GM12873 (cell line): ENCODE results near the gene PINLYP.

ENCODE experiments used
- TF ChIP-seq, protein P1 (sequence below): IDR thresholded peaks from 2 replicates; pipeline ENCODE4 v1.5.1; 2012; ENCODE audit warnings: low read depth, mild to moderate bottlenecking, moderate library complexity, low read length, control low read depth; ENCODE audit not compliant: insufficient read depth; ENCODE audit errors: missing control alignments

The PINLYP gene

GRCh38 chr19:43533546-43534304 is 41.9 kb upstream of the PINLYP start:
- TF ChIP-seq, protein P1, sequence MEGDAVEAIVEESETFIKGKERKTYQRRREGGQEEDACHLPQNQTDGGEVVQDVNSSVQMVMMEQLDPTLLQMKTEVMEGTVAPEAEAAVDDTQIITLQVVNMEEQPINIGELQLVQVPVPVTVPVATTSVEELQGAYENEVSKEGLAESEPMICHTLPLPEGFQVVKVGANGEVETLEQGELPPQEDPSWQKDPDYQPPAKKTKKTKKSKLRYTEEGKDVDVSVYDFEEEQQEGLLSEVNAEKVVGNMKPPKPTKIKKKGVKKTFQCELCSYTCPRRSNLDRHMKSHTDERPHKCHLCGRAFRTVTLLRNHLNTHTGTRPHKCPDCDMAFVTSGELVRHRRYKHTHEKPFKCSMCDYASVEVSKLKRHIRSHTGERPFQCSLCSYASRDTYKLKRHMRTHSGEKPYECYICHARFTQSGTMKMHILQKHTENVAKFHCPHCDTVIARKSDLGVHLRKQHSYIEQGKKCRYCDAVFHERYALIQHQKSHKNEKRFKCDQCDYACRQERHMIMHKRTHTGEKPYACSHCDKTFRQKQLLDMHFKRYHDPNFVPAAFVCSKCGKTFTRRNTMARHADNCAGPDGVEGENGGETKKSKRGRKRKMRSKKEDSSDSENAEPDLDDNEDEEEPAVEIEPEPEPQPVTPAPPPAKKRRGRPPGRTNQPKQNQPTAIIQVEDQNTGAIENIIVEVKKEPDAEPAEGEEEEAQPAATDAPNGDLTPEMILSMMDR, result no peak

DNA sequence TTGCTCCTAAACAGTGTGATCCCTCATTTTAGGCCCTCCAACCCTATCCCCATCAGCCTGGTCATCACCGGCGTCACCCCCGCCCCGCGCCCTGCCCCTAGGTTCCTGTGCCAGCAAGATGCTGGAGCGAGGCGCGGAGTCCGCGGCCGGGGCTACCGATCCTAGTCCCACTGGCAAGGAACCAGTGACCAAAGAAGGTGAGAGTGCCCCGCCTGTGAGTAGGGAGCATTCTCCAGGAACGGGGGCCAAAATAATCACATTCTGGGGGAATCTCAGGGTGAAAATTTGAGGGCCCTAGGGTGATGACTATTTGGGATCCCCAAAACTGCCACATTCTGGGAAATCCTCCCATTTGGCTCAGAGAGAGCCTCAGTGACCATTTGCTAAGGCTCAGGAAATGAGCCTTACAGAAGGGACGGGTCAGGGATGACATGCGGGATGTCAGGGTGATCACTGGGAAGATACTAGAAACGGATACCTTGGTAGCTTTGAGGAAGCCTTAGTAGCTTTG is 41.2 kb upstream of the PINLYP start:
- TF ChIP-seq, protein P1, result no peak

DNA sequence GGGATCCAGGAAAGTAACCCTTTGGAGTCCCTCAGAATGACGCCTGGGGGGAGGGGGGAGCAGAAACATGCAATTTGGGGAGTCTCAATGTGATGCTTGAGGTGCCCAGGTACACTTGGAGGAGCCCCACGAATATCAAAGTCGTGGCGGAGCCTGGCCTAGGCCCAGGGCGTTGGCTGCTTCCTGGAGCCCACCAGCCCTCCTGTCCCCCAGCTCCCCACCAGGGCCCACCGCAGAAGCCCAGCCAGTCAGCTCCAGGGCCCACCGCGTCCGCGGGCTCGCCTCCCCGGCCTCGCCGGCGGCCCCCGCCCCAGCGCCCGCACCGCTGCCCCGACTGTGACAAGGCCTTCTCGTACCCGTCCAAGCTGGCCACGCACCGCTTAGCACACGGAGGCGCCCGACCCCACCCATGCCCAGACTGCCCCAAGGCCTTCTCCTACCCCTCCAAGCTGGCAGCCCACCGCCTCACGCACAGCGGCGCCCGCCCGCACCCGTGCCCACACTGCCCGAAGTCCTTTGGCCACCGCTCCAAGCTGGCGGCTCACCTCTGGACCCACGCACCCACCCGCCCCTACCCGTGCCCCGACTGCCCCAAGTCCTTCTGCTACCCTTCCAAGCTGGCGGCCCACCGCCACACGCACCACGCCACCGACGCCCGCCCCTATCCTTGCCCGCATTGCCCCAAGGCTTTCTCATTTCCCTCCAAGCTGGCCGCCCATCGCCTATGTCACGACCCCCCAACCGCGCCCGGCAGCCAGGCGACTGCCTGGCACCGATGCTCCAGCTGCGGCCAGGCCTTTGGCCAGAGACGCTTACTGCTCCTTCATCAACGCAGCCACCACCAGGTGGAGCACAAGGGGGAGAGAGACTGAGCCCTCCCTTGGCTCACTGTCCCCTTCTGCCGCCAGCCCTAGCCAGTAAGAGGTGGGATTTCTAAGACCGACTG is 40.5 kb upstream of the PINLYP start:
- TF ChIP-seq, protein P1, result peak; percentile 53

DNA sequence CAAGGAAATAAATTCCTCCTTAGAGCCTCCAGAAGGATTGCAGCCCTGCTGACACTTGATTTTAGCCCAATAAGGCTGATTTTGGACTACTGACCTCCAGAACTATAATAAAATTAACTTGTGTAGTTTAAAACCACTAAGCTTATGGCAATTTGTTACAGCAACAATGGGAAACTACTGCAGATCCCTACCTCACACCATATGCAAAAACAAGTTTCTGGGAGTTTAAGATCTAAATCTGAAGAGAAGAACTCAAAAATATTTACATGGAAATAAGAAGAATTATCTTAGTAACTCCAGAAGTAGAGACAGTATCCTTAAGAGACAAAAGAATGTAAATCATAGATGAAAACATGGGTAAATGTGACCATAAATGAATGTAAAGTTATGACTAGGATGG is 36.7 kb upstream of the PINLYP start:
- TF ChIP-seq, protein P1, result no peak

GRCh38 chr19:43540381-43540780 is 35.2 kb upstream of the PINLYP start:
- TF ChIP-seq, protein P1, result no peak

DNA sequence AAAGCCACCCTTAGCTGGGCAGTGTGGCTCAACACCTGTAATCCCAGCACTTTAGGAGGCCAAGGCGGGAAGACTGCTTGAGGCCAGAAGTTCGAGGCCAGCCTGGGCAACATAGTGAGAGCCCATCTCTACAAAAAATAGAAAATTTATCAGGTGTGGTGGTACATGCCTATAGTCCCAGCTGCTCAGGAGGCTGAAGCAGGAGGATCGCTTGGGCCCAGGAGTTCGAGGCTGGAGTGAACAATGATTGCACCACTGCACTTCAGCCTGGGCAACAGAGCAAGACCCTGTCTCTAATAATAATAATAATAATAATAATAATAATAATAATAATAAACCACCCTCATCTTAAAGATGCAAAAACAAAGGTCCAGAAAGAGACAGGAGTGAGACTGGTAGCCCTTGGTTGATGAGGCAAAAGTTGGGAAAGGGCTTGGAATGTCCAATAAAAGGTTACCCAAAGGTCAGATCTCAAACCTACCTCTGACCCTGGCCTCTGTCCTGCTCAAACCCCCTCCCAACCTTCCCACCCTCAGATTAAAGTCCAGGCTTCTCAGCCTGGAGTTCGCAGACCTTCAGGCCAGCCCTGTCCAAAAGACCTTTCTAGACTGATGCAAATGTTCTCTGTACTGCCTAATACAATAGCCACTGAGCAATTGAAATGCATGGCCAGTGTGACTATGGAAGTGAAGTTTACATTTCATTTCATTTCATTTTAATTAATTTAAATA is 33.5 kb upstream of the PINLYP start:
- TF ChIP-seq, protein P1, result no peak
